Measurements from ENCODE around the gene ZDHHC17.

Gene ZDHHC17

DNA sequence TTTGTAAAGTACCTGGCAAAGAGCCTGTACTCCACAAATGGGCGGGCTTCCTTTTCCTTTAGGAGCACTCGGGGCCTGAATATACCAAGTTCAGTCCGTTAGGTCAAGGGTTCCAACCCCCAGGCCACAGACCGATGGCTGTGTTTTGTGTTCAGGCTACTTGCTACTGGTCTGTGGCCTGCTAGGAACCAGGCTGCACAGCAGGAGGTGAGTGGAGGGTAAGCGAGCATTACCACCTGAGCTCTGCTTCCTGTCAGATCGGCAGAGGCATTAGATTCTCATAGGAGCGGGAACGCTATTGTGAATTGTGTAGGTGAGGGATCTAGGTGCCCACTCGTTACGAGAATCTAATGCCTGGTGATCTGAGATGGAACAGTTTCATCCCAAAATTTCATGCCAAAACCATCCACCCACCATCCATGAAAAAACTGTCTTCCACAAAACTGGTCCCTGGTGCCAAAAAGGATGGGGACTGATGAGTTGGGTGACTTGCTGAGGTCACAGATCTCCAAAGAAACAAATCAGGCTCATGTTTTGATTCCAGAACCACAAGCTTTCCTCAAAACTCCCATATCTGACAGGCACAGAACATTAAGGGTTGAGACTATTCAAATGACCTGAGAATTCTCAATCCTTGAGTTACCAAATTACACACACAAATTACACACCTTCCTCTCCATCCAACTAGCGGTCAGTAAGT lies 110.7 kb downstream of the ZDHHC17 start:
- no peak for DNase-seq (ENCODE audit: extremely low read depth in 1 of 2, low read depth in 1 of 2)

DNA sequence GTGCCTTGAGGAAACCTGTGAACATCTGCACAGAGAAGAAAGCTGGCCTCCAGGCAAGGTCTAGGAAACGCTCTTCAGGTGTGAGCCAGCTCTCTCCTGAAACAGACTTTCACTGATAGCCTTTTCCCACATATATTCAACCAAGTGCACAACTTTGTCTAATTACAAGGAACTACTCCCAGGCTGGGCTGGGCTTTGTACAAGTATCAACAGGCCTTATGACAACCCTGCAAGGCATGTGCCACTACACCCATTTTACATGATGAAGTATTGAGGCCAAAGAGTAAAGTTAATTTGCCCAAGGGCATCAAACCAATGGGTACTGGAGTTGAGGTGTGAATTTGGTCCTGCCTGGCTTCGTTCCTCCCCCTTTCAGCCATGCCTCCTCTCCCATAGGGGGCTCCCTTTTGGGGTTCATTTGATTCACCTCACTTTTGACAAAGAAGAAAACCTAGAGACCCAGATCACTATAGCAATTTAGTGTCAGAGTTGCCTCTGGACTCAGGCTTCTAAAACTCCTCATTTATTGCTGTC lies 112.8 kb downstream of the ZDHHC17 start:
- DNase-seq (ENCODE audit: extremely low read depth in 1 of 2, low read depth in 1 of 2): no peak

DNA sequence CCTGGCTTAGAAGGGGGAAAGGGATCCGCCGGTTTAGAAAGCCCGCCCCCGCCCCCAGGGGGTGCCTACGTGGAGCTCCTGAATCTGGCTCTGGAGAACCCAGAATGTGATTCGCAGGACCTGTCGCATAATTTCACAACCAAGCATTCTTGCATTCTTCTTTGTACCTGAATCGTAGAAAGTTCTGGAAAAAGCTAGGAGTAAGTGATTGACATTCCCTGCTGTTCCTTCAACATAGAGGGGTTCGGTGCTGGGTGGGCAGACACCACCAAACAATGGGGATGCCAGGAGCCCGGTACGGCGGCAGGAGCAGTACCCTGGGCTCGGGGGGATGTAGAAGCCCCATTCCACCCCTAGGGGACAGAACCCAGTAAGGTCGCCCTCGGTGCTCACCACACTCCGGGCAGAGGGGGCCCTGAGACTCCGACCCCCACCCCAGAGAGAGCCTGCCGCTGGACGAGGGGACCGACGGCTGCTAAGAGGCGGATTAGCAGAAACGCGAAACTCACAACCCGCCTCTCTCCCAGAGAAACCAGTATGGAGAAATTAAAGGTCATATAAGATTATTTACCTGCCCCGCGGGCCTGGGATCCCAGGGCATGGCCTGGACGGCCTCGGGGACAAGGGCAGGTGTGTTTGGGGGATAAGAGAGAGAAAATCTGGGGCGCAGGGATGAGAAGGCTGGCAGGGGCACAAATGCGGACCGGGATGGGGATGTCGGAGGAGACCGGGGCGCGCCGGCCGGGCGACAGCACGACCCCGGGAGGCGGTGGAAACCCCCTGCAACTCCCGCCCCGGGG lies 114.4 kb downstream of the ZDHHC17 start:
- DNase-seq (ENCODE audit: extremely low read depth in 1 of 2, low read depth in 1 of 2): no peak

DNA sequence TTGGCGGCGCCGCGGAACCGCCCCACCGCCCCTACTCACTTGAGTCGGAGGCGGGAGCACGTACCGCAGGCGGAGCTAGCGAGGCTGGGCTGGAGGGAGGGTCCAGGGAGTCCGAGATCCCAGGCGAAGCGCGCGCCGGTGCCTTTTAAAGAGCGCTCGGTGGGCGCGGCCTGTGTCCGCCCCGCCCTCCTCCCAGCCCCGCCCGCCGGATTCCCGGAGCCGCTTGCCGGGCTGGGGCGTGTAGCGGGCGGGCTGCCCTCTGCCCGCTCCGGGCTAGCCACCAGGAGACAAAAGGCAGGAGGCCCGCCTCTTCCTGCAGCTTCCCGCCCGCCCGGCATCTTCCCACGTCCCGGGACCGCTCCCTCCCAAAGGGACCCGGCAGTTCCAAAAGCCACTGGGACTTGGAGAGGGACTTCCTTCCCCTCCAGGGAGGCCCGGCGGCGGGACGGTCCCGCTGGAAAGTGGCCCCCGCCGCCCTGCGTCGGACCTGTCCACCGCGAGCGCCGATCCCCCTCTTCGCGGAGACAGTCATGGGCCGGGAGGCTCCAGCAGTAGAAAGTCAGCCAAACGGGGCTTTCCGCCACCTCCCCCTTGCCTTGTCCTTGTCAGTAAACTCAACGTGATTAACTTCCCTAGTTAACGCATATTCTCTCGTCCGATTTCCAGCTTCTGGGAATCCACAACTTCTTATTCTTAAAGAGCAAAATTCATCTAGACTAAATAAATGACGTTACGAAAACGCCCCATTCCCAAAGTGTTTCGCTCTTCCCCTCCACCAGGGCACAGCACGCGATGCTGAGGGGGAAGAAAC lies 115.2 kb downstream of the ZDHHC17 start, which contains the start of gene CSRP2:
CSRP2 (minus strand) TSS at position 121 of the 811 bp plus-strand sequence. CDS start 12,759 bp downstream, outside the sequence.
- peak in 1 of 2 donors; percentile 36 for DNase-seq (ENCODE audit: extremely low read depth in 1 of 2, low read depth in 1 of 2)

DNA sequence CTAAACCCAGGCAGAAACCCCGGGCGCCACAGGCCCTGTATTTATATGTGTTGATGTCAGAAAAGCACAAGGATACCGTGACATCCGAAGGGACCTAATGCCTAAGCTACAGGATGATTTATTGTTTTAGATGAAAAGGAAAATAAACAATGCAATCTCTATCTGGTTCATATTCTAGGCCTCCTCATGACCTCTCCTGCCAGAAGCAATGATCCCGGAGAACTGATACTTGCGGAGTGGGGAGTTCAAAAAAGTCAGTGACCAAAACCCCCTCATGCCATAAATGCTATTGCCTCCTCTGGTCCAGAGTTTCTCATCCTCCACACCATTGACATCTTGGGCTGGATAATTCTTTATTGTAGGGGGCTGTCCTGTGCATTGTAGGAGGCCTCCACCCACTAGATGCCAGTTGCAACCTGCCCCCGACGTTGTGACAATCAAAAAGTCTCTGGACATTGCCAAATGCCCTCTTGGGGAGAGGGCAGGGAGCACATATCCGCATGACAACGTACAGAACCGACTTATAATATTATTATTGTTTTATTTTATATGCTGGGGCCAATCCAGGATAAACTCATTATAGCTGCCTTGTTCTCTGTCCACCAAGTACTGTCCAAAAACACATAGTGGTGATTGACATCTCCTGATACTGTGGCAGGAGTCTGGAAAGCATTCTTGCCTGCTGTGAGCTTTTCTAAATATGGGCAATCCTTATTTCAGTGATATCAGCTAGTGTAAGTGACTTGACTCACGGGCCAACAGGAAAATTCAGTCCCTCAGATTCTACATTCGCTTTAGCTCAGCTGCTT lies 116.0 kb downstream of the ZDHHC17 start:
- DNase-seq (ENCODE audit: extremely low read depth in 1 of 2, low read depth in 1 of 2): no peak

DNA sequence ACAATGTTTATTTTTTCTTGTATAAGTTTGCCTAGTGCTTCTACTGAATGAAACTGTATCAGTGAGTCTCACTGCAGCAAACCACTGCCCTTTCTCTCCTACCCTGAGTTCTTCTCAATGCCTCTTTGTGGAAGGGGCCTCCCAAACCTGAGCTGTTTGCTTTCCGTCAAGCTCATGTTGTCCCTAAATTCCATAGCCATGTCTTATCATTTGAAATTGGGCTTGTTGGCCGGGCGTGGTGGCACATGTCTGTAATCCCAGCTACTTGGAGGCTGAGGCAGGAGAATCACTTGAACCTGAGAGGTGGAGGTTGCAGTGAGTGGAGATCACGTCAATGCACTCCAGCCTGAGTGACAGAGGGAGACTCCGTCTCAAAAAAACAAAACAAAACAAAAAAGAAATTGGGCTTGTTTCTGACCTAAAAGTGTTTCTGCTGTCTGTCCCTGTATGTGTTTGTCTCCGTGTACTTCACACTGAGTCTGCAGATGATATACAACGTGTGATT lies 116.7 kb downstream of the ZDHHC17 start:
- DNase-seq (ENCODE audit: extremely low read depth in 1 of 2, low read depth in 1 of 2): no peak

DNA sequence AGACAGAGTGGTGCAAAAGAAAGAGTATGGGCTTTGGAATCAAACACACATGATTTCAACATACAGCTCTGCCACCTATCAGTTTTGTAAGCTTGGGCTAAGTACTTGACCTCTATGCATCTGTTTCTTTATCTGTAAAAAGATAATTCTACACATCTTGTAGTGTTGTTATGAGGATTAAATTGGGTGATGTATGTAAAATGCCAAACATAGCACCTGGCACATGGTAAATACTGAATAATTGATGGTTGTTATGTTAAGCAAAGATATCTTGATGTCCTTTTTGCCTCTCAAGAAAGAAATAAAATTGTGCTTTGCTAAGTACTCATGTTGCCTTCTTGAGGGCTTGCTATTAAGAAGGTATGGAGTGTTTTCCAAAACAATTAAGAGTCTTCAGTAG lies 117.2 kb downstream of the ZDHHC17 start:
- no peak for DNase-seq (ENCODE audit: extremely low read depth in 1 of 2, low read depth in 1 of 2)

DNA sequence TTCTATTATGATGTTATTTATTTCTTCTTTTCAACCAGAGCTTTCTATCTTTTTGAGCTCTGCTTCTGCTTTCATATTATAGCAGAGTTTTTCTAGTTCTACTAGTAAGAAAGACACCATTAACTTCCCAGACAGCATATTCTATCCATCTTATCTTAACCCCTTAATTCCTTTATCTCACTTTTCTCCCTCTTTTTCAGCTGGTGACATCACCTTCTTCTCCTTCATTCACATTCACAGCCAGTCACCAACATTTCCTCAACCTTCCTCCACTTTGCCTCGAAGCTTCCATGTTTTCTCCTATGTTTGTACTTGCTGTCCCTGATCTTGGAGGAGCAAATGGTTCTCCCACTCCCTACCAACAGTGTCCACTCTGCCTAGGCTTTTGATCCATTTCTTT lies 118.5 kb downstream of the ZDHHC17 start:
- no peak for DNase-seq (ENCODE audit: extremely low read depth in 1 of 2, low read depth in 1 of 2)

DNA sequence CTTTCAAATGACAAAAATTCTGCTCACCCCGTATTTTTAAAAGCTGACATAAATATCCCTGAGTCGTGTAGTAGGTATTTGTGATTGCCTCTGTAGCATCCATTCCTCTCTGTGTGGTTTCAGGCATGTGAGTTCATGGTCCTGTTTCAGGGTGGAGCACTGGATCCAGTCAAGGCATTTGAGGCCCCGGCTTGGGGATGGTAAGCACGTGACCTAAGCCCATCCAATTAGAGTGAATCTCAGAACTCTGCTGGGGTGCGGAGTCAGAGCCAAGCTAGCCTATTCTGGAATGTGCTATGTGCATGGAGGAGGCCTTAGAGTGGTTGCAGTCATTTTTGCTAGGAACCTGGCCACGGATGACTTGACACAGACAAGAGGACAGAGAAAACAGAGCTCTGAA lies 119.2 kb downstream of the ZDHHC17 start:
- no peak for DNase-seq (ENCODE audit: extremely low read depth in 1 of 2, low read depth in 1 of 2)

DNA sequence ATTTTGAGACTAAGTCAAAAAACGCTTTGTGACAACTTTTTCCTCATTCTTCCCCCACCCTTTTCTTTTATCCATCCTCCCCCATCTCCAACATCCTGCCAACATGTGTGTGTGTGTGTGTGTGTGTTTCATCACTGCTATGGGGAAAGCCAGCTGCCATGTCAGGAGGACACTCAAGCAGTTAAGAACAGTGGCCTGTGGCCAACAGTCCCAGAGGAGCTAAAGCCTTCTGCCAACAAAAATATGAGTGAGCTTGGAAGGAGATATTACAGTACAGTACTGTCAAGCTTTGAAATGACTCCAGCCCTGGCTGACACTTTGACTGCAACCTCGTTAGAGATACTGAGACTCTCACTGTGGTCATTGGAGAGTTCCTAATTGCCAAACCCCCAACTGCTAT lies 119.9 kb downstream of the ZDHHC17 start:
- no peak for DNase-seq (ENCODE audit: extremely low read depth in 1 of 2, low read depth in 1 of 2)

DNA sequence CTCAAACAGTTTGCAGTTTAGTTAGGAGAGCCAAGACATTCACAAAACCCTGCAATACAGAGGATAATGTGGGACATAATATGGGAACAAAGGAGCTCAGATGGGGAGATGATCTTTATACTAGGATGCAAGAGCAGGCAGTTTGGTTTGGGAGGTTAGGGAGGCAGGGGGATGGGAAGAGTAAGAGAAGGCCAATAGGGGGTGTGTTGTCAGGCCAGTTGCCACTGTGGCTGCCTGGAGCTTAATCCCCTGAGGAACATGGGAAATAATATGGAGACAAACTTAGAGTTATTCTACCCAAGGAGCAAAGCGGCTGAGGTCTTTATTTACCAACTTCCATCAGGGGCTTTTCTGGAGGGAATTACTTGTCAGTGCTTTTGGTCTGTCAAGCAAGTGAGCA lies 124.9 kb downstream of the ZDHHC17 start:
- no peak for DNase-seq (ENCODE audit: extremely low read depth in 1 of 2, low read depth in 1 of 2)

DNA sequence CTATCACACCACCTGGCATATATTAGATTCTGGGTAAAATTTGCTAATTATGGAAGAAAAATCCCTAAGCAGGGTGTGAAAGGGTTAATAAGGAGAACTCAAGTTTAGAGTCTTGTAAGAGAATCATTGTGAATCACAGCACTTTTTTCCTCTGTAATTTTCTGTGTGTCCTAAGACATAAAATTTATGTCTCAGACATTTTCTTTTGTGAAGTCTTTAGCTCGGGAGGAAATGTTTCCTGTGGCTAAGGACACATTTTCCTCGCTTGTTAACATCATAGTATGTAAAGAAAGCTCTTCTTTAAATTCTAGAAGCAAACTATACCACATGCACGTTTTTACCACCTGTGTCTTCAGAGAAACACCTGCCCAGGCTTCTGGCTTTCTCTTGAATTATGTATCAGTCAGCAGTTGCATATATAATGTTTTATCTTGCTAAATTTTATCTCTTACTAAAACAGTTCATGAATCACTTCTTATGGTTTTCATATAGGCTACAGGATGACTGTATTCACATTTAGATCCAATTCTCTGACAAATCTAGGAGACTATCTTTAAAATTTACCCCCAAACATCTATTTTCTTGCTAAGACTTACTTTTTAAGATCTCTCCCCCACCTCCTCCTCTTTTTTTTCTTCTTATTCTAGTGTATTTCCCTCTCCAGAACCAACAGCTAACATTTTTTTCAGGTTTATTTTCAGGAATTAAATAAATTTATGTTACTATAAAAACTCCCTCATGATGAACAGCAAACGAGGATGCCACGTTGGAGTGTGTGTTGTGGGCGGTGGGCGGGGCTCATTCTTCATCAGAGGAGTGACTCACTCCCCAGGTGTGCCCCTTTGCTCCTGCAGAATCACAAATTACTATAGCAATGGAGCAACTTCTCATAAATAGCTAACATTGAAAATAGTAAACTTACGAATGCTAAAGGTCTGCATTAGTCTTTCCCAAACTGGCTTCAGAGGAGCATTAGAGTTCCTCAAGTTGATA lies 126.5 kb downstream of the ZDHHC17 start:
- peak in 1 of 2 donors; percentile 13 for DNase-seq (ENCODE audit: extremely low read depth in 1 of 2, low read depth in 1 of 2)

DNA sequence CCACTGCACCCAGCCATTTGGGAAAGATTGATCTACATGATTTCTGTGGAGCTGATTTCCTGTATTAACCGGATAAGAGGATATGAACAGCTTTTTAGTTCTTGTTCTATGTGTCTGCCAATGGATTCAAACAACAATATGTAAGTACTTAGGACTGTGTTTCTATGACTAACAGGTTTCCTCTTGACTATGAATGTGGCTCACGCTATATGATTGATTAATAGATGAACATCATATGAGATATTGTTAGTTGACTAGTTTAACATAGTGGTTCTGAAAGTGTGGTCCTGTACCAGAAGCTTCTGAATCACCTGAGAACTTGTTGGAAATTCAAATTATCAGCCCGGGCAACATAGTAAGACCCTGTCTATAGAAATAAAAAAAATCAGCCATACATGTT lies 127.7 kb downstream of the ZDHHC17 start:
- no peak for DNase-seq (ENCODE audit: extremely low read depth in 1 of 2, low read depth in 1 of 2)

DNA sequence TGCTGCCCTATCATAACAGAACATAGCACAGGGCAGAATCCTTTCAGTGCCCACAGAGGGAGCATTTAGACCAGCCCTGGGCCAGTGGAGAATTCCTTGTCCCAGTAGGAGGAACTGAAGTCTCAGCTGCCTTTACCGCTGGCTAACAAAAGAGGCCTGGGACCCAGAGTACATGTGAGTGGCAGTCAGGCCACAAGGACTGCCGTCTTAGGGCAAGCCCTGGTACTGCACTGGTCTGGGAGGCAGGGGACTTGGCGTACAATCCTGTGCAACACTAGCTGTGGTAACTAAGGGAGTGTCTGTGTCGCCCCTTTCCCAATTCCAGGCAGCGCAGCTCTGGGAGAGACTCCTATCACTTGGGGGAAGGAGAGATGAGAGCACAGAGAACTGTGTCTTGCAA lies 131.9 kb downstream of the ZDHHC17 start:
- no peak for DNase-seq (ENCODE audit: extremely low read depth in 1 of 2, low read depth in 1 of 2)

DNA sequence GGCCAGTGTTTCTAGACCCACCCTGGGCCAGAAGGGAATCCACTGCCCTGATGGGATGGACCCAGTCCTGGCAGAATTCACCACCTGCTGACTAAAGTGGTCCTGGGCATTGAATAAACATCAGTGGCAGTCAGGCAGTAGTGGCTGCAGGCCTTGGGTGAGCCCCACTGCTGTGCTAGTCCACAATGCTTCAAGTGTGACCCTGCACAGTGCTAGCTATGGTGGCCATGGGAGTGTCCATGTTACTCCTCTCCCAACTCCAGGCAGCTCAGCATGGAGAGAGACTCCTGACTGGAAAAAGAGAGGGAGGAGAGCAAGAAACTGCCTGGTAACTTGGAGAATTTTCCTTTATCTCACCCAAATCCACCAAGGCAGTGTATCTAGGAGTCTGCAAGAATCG lies 132.4 kb downstream of the ZDHHC17 start:
- no peak for DNase-seq (ENCODE audit: extremely low read depth in 1 of 2, low read depth in 1 of 2)

DNA sequence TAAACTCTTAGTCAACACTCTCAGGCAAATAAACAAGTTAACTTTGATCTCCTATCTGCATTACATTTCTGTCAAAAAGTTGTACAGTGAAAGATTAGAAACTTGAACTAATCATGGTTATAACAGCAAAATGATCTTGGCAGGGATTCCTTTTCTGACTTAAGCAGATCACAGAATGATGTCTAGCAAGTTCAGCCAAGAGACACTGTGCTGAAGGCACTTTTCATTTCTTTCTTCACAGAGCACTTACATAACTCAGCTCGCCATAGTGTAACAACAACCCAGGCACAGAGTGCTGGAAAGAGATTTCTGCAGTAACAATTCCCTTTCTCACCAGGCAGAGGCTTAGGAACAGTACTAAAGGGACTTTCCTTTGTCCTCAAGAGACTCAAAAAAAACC lies 134.5 kb downstream of the ZDHHC17 start:
- DNase-seq (ENCODE audit: extremely low read depth in 1 of 2, low read depth in 1 of 2): no peak

DNA sequence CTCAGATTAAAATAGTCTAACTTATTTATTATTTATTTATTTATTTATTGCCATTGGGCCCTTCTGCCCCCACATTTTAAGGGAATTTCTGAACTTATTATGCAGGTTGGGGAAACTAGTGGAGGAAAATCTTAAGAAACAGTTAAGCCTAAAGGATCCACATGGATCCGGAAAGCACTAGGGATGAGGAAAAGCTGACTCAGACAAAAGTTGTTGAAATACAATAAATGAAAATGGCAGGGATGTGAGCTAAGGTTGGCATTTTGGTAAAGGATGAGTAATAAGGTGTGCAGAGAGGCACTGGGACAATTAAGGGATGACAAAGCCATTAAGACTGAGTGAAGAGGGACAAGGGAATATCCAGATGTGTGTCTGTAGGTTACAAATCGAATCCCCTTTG lies 135.6 kb downstream of the ZDHHC17 start:
- DNase-seq (ENCODE audit: extremely low read depth in 1 of 2, low read depth in 1 of 2): no peak

DNA sequence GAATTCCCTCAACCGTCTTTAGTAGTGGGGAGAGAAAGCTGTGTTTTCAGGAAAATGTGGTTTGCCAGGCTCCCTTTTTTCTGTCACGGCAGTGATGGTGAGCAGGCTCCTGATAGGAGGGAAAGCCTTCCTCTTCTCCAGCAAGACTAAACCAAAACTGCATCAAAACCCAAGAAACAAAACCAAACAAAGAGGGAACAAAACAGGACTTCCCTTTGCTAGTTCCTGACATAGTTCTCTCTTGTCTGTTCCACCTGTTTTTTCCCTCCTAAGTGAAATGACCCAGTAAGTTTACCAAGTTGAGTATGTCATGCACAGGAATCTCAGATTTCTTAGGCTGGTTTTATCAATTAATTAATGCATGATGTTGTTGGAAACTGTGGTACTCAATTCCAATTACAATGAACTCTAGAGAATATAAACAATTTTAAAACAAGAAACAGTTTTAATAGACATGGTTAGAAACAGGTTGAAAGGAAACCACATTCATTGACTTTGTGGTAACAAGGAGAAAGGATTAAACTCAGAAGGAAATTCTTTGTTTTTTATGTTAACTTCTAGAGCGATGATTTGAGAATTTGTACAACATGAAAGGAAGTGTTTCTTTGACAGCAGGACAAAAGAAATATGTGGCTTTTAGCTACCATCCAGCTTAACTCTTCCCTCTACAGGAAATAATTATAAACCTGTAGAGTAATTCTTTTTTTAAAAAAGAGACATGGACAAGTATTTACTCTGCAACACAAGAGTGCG lies 137.9 kb downstream of the ZDHHC17 start:
- no peak for DNase-seq (ENCODE audit: extremely low read depth in 1 of 2, low read depth in 1 of 2)

All from activated CD8-positive, alpha-beta memory T cell treated with anti-CD3 and anti-CD28 coated beads for 1 hour (primary cell).